ENCODE results near the gene BOC.
"Not testable (repeated sequence)": the region's sequence is repeated elsewhere in the genome, so short reads cannot be mapped to it uniquely, and the experiment has no call there.

The BOC gene

GRCh38 chr3:113167825-113168801 is 43.2 kb upstream of the BOC start:
- H3K27ac ChIP-seq: no peak overlapping the region
- TF ChIP-seq ZFX (IDR thresholded peaks at IDR 0.05) (no peak), CTCF (conservative IDR thresholded peaks at IDR 0.05) (no peak)

GRCh38 chr3:113169891-113170452 is 41.4 kb upstream of the BOC start:
- no peak for TF ChIP-seq ZFX (IDR thresholded peaks at IDR 0.05)
- no peak overlapping the region for H3K27ac ChIP-seq

GRCh38 chr3:113170771-113171170 is 40.6 kb upstream of the BOC start:
- TF ChIP-seq CTCF (conservative IDR thresholded peaks at IDR 0.05): no peak
- no peak for TF ChIP-seq ZFX (IDR thresholded peaks at IDR 0.05)
- H3K27ac ChIP-seq: no peak overlapping the region

- not testable (repeated sequence) for H3K27ac ChIP-seq
Measured at GRCh38 chr3:113171675-113172300, 39.6 kb upstream of the BOC start.

- no peak overlapping the region for H3K27ac ChIP-seq
- TF ChIP-seq ZFX (IDR thresholded peaks at IDR 0.05) (no peak), CTCF (conservative IDR thresholded peaks at IDR 0.05) (no peak)
Measured at GRCh38 chr3:113173102-113173501, 38.3 kb upstream of the BOC start.

- TF ChIP-seq CTCF (conservative IDR thresholded peaks at IDR 0.05) (no peak), ZFX (IDR thresholded peaks at IDR 0.05) (no peak)
- H3K27ac ChIP-seq: no peak overlapping the region
Measured at GRCh38 chr3:113174304-113174703, 37.1 kb upstream of the BOC start.

- H3K27ac ChIP-seq: no peak overlapping the region
- TF ChIP-seq ZFX (IDR thresholded peaks at IDR 0.05) (no peak), CTCF (conservative IDR thresholded peaks at IDR 0.05) (no peak)
Measured at GRCh38 chr3:113174801-113175485, 36.4 kb upstream of the BOC start.

GRCh38 chr3:113177526-113177925 is 33.8 kb upstream of the BOC start:
- TF ChIP-seq ZFX (IDR thresholded peaks at IDR 0.05): no peak
- TF ChIP-seq CTCF (conservative IDR thresholded peaks at IDR 0.05): no peak
- H3K27ac ChIP-seq: no peak overlapping the region
